Activated CD4-positive, alpha-beta T cell treated with anti-CD3 and anti-CD28 coated beads for 36 hours (primary cell): ENCODE measurements around the gene MORC2. TPM values are rescaled to one million over a fixed set of nuclear protein-coding genes. Genes with fewer than 3 reads are reported as not detected.

ENCODE experiments used
- ATAC-seq: fragments of 200-7000 bp; cut with Tn5 transposase; one replicate; pipeline ENCODE4 v1.10.0; 2021; ENCODE audit warnings: mild to moderate bottlenecking, moderate library complexity
- CTCF ChIA-PET: fragments of 350-600 bp; sonication (Branson Sonifier 250); formaldehyde crosslinking; loops from one replicate; lab custom pipeline; 2021; ENCODE audit warnings: antibody characterized with exemption; lab: Charles Lee
- POLR2A ChIA-PET: fragments of 350-600 bp; sonication (Branson Sonifier 250); formaldehyde crosslinking; loops from one replicate; lab custom pipeline; 2021; ENCODE audit warnings: antibody characterized with exemption, inconsistent platforms; lab: Charles Lee
- DNase-seq: peaks from one replicate; pipeline ENCODE4 v3.0.0-alpha.2; 2020
- H3K27ac Mint-ChIP-seq: one replicate; pipeline ENCODE4 v1.8.0; 2021; ENCODE audit warnings: mixed read lengths
- H3K27me3 Mint-ChIP-seq: one replicate; pipeline ENCODE4 v1.8.0; 2021; ENCODE audit warnings: mixed read lengths
- H3K36me3 Mint-ChIP-seq: one replicate; pipeline ENCODE4 v1.8.0; 2021; ENCODE audit warnings: low read depth, mixed read lengths
- H3K4me1 Mint-ChIP-seq: one replicate; pipeline ENCODE4 v1.8.0; 2021; ENCODE audit warnings: mixed read lengths
- H3K4me3 Mint-ChIP-seq: one replicate; pipeline ENCODE4 v1.8.0; 2021; ENCODE audit warnings: mild to moderate bottlenecking, moderate library complexity, mixed read lengths
- H3K9me3 Mint-ChIP-seq: one replicate; pipeline ENCODE4 v1.8.0; 2021; ENCODE audit warnings: low read depth, mixed read lengths
- intact Hi-C, 2 experiments: fragments of 100-400 bp; cut with DNase I in 1 of 2; cut with micrococcal nuclease in 1 of 2; formaldehyde crosslinking; loops; one replicate each; pipeline versions ENCODE4 v1.14.2 to v1.15.1; 2022 to 2024; cut with DNase I, micrococcal nuclease
- total RNA-seq, 2 experiments: library from RNA; stranded (reverse); gene quantifications; one replicate each; pipeline ENCODE4 v1.2.3, GENCODE V29; 2021

MORC2 gene
- total RNA-seq, result 10 to 100 TPM; 24.0 to 24.1 TPM

DNA sequence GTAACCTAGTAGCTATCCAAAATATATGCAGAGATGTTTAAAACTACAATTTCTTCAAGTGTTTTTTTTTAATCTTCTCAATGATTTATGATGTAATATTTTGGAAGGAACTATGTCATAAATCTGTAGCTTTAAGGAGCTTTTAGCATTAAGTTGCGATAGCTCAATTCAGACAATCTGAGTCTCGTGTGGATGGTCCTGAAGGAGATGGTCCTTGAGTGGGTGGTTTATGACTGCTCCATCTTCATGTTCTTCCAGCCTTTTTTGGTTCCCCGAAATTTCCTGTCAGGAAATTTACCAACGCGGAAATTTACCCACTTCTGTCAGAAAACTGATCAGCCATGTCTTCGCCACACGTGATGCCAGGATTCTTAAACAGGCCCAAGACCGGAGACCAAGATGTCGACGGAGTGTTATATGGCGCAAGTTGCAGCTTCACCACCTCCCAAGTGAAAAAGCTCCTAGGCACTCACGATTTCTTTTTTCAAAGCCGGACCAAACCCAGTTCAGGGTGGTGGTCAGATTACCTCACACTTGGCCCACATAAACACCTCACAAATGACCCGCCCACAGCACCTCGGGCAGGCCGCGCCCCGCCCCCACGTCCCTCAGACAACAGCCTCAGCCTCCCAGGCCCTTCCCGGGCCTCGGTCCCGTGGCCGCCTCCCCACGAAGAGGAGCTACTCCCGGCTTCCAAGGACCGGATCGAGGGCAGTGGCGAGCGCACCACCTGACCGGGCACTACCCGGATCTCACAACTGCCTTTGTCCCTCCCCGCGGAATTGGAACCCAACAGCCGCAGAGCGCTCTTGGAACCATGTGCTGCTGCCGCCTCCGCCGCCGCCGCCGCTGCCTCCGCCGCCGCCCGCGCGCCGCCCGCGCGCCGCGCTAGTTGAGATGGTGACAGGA, at the start of gene MORC2:
MORC2 (minus strand) TSS at position 760 of the 909 bp plus-strand sequence. CDS start 885 bp downstream, outside the sequence.
- H3K36me3 Mint-ChIP-seq, result peaks cover 77% of the 10 kb centered on the region
- peaks cover 51% of the 10 kb centered on the region for H3K4me1 Mint-ChIP-seq
- peaks cover 30% of the 10 kb centered on the region for H3K9me3 Mint-ChIP-seq
- no peak for DNase-seq
- intact Hi-C loops, result loop anchor here (2.0 to 5.0 kb wide), 9 partner anchors 47 to 1366 kb away; partner anchors contain the start of genes DRG1 (in 1 of the 2), EIF4ENIF1 (in 1 of the 2), NF2 (in 1 of the 2) and OSM (in 1 of the 2)
- ATAC-seq, result no peak
- H3K27ac Mint-ChIP-seq, result peak within 1 kb of the TSS; percentile 95
- H3K4me3 Mint-ChIP-seq, result peak within 1 kb of the TSS; percentile 90
- H3K27me3 Mint-ChIP-seq, result no peaks in the 10 kb centered on the region
- POLR2A ChIA-PET, result interaction anchor here (0.6 to 3.1 kb wide), 5 partner anchors 28 to 324 kb away, joined by 3 to 10 read pairs (median 7); partner anchors contain the start of gene PIK3IP1
- CTCF ChIA-PET, result interaction anchor here (0.7 to 3.5 kb wide), 8 partner anchors 8 to 139 kb away, joined by 3 to 11 read pairs (median 4); partner anchors contain the start of gene SELENOM

DNA sequence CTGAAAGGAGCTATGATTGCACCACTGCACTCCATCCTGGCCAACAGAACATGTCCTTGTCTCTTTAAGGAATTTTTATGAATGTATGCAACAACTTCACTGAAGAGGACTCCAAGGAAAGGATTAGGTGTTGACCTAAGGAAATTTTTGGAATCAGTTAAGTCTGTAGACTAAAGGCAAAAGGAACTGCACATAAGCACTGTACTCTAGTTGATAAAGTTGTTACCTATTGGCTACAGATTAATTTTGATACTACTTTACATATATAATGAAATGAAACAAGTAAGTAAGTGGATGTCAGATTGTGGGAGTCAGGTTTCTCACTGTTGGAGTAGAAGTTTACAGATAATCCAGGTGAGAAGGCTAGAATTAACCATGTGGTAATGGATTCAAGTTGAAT, 37.0 kb upstream of the MORC2 start:
- H3K9me3 Mint-ChIP-seq, result peaks cover 9% of the 10 kb centered on the region

GRCh38 chr22:31001124-31001770, 32.7 kb upstream of the MORC2 start:
- H3K36me3 Mint-ChIP-seq, result no peaks in the 10 kb centered on the region
- POLR2A ChIA-PET, result no interaction called here
- ATAC-seq, result no peak
- no peaks in the 10 kb centered on the region for H3K4me1 Mint-ChIP-seq
- H3K27ac Mint-ChIP-seq, result no peak overlapping the region
- intact Hi-C loops, result no loop called here
- CTCF ChIA-PET, result no interaction called here
- peaks cover 6% of the 10 kb centered on the region for H3K9me3 Mint-ChIP-seq
- peaks cover 2% of the 10 kb centered on the region for H3K27me3 Mint-ChIP-seq
- H3K4me3 Mint-ChIP-seq, result no peak overlapping the region
- DNase-seq, result no peak

More for the DNA sequence above, 37.0 kb upstream of the MORC2 start:
- CTCF ChIA-PET, result no interaction called here
- Mint-ChIP-seq H3K36me3 (no peaks in the 10 kb centered on the region), H3K27me3 (peaks cover 2% of the 10 kb centered on the region), H3K4me3 (no peak overlapping the region), H3K4me1 (no peaks in the 10 kb centered on the region), H3K27ac (no peak overlapping the region)
- POLR2A ChIA-PET, result no interaction called here
- DNase-seq, result no peak
- no peak for ATAC-seq
- intact Hi-C loops, result no loop called here

DNA sequence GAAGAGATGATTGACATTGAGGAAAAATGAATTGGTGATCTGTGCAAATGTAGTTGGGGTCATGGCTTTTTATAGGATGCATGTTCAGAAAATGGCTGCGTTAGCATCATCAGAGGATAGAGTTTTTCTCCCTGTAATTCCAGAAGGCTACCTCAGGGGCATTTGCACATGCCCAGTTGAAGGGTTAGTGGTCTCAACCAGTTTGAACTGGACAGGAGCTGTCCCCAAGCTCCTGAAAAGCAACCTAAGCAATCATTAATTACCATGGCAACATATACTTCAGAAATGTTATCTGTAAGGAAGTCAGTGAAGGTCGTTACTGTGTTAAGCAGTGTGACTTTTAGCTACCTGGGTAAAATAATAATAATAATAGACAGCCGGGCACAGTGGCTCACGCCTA, 29.8 kb upstream of the MORC2 start:
- Mint-ChIP-seq H3K9me3 (no peaks in the 10 kb centered on the region), H3K27ac (no peak overlapping the region), H3K27me3 (peaks cover 2% of the 10 kb centered on the region), H3K4me1 (no peaks in the 10 kb centered on the region), H3K4me3 (no peak overlapping the region), H3K36me3 (no peaks in the 10 kb centered on the region)
- ChIA-PET POLR2A (no interaction called here), CTCF (no interaction called here)
- ATAC-seq (no peak), DNase-seq (no peak)
- intact Hi-C loops, result no loop called here

DNA sequence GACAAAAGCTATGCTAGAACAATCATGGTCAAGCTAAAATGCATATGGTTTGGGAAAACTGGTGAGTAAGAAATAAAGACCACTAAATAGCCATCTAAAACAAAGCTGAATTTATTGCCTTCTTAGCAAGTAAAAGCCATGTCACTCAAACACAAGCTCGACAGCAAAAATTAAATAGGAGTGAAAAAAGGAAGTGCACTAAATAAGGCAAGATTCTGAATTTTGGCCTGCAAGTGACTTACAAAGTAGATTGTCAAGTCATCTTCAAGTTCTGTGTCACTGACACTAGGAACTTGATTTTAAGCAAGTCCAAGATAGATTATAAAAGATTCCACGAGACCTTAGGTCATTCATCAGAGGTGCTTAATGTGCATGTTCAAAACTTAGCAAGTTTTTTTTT, 27.9 kb upstream of the MORC2 start:
- intact Hi-C loops, result no loop called here
- Mint-ChIP-seq H3K9me3 (peaks cover 3% of the 10 kb centered on the region), H3K27me3 (no peaks in the 10 kb centered on the region), H3K36me3 (no peaks in the 10 kb centered on the region), H3K27ac (no peak overlapping the region), H3K4me1 (no peaks in the 10 kb centered on the region), H3K4me3 (no peak overlapping the region)
- ChIA-PET POLR2A (no interaction called here), CTCF (interaction anchor here (0.7 kb wide), 1 partner anchor 254 kb away, joined by 3 read pairs; no protein-coding TSS in a partner anchor)
- ATAC-seq, result no peak
- no peak for DNase-seq

GRCh38 chr22:30994960-30995359, 26.4 kb upstream of the MORC2 start:
- Mint-ChIP-seq H3K27me3 (no peaks in the 10 kb centered on the region), H3K4me3 (no peak overlapping the region), H3K9me3 (peaks cover 12% of the 10 kb centered on the region), H3K36me3 (no peaks in the 10 kb centered on the region), H3K27ac (no peak overlapping the region), H3K4me1 (no peaks in the 10 kb centered on the region)
- no peak for ATAC-seq
- CTCF ChIA-PET, result no interaction called here
- POLR2A ChIA-PET, result no interaction called here
- intact Hi-C loops, result no loop called here
- DNase-seq, result no peak

DNA sequence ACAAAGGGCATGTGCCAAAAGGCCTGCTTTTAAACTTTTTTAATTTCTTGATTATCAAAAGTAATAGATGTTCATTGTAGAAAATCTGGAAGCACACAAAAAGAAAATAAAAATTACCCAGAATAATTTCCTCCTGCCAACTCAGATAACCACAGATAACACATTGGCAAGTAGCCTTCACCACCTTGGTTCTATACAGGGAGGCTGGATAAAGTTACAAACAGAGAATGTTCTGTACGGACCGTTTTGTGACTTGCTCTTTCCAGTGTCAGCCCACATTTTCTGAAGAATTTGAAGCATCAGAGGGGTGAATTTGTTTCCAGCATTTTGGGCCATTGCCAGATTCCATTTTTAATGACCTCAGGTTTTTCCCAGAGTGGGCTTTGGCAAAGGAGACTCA, 24.0 kb upstream of the MORC2 start:
- ChIA-PET POLR2A (no interaction called here), CTCF (interaction anchor here (0.7 kb wide), 1 partner anchor 11 kb away, joined by 3 read pairs; no protein-coding TSS in a partner anchor)
- DNase-seq, result no peak
- H3K4me3 Mint-ChIP-seq, result no peak overlapping the region
- intact Hi-C loops, result no loop called here
- H3K27me3 Mint-ChIP-seq, result no peaks in the 10 kb centered on the region
- no peak overlapping the region for H3K27ac Mint-ChIP-seq
- no peak for ATAC-seq
- no peaks in the 10 kb centered on the region for H3K4me1 Mint-ChIP-seq
- H3K36me3 Mint-ChIP-seq, result no peaks in the 10 kb centered on the region
- H3K9me3 Mint-ChIP-seq, result peaks cover 17% of the 10 kb centered on the region

DNA sequence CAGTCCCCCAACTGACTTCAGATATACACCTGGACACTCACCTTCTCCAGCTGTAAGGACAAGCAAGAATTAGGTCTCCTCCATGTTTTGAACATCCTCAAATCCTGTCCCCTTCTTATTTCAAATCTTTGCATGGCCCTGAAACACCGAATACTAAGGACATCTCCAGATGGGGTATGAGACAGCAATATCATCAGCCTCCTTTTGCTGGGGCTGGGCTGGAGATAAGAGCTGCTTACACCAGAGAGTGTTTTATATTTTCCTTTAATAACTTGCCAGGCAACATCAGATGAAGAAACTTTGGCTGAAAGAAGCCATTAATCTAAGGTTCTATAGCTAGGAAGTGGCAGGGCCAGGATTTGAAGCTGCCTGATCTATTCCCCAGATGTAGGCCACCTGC, 22.1 kb upstream of the MORC2 start:
- Mint-ChIP-seq H3K4me1 (no peaks in the 10 kb centered on the region), H3K4me3 (no peak overlapping the region), H3K9me3 (peaks cover 23% of the 10 kb centered on the region), H3K27me3 (no peaks in the 10 kb centered on the region), H3K36me3 (no peaks in the 10 kb centered on the region), H3K27ac (no peak overlapping the region)
- no peak for ATAC-seq
- POLR2A ChIA-PET, result no interaction called here
- intact Hi-C loops, result no loop called here
- CTCF ChIA-PET, result no interaction called here
- no peak for DNase-seq

GRCh38 chr22:30989474-30989873, 20.9 kb upstream of the MORC2 start:
- no peak overlapping the region for H3K4me3 Mint-ChIP-seq
- H3K36me3 Mint-ChIP-seq, result no peaks in the 10 kb centered on the region
- peaks cover 28% of the 10 kb centered on the region for H3K9me3 Mint-ChIP-seq
- DNase-seq (no peak), ATAC-seq (no peak)
- intact Hi-C loops, result no loop called here
- ChIA-PET POLR2A (no interaction called here), CTCF (no interaction called here)
- no peak overlapping the region for H3K27ac Mint-ChIP-seq
- H3K27me3 Mint-ChIP-seq, result no peaks in the 10 kb centered on the region
- no peaks in the 10 kb centered on the region for H3K4me1 Mint-ChIP-seq

GRCh38 chr22:30985561-30986208, 17.1 kb upstream of the MORC2 start:
- Mint-ChIP-seq H3K27me3 (no peaks in the 10 kb centered on the region), H3K4me1 (no peaks in the 10 kb centered on the region), H3K9me3 (peaks cover 41% of the 10 kb centered on the region), H3K4me3 (no peak overlapping the region), H3K36me3 (no peaks in the 10 kb centered on the region), H3K27ac (no peak overlapping the region)
- DNase-seq (no peak), ATAC-seq (no peak)
- CTCF ChIA-PET, result no interaction called here
- intact Hi-C loops, result no loop called here
- POLR2A ChIA-PET, result no interaction called here

- Mint-ChIP-seq H3K27me3 (no peaks in the 10 kb centered on the region), H3K9me3 (peaks cover 40% of the 10 kb centered on the region), H3K36me3 (no peaks in the 10 kb centered on the region), H3K4me1 (peaks cover 2% of the 10 kb centered on the region), H3K27ac (no peak overlapping the region), H3K4me3 (no peak overlapping the region)
- intact Hi-C loops, result no loop called here
- no peak for ATAC-seq
- POLR2A ChIA-PET, result no interaction called here
- CTCF ChIA-PET, result no interaction called here
- DNase-seq, result no peak
Observed at GRCh38 chr22:30984317-30984716, 15.7 kb upstream of the MORC2 start.
